B cell (primary cell): ENCODE measurements around the gene STRBP. TPM values are rescaled to one million over a fixed set of nuclear protein-coding genes. Genes with fewer than 3 reads are reported as not detected.

Experiments used
- ATAC-seq: fragments of 200-7000 bp; cut with Tn5 transposase; one replicate; pipeline ENCODE4 v1.10.0; 2021; ENCODE audit warnings: low read depth, mild to moderate bottlenecking, moderate number of reproducible peaks, moderate library complexity
- CTCF ChIA-PET: fragments of 350-600 bp; sonication (Branson Sonifier 250); formaldehyde crosslinking; loops from one replicate; lab custom pipeline; 2021; ENCODE audit warnings: antibody characterized with exemption, inconsistent platforms; lab: Charles Lee
- POLR2A ChIA-PET: fragments of 350-600 bp; sonication (Branson Sonifier 250); formaldehyde crosslinking; loops from one replicate; lab custom pipeline; 2021; ENCODE audit warnings: antibody characterized with exemption; lab: Charles Lee
- DNase-seq: peaks from one replicate; pipeline ENCODE4 v3.0.0; 2013
- H2AFZ ChIP-seq: 2 replicates; pipeline ENCODE4 v1.6.1; 2012; ENCODE audit warnings: mild to moderate bottlenecking, low read depth, low read length; ENCODE audit not compliant: insufficient read depth, poor library complexity, severe bottlenecking
- H3K27ac ChIP-seq, 2 donors: 1 replicate in 1 of 2; 2 replicates in 1 of 2; pipeline ENCODE4 v1.5.1; 2012 to 2013; ENCODE audit warnings: low read length in 2 of 2, mild to moderate bottlenecking in 2 of 2, moderate library complexity in 1 of 2
- H3K27me3 ChIP-seq, 4 experiments: fragments of 200-600 bp in 1 of 4; sonication (generic) in 1 of 4; replicated peaks in 1 of 4; 1 replicate in 2 of 4; 2 replicates in 2 of 4; pipeline versions ENCODE4 v1.6.1 to v1.7.0; 2013 to 2016; ENCODE audit warnings: low read length in 3 of 4, mild to moderate bottlenecking in 2 of 4, mixed read lengths in 1 of 4, moderate library complexity in 1 of 4; ENCODE audit not compliant: insufficient read depth in 4 of 4, control insufficient read depth in 3 of 4; ENCODE audit errors: control extremely low read depth in 1 of 4
- H3K36me3 ChIP-seq, 2 experiments: replicated peaks in 1 of 2; 1 replicate in 1 of 2; 2 replicates in 1 of 2; pipeline versions ENCODE4 v1.6.1 to v1.7.1; 2013; ENCODE audit warnings: low read length in 1 of 2; ENCODE audit not compliant: insufficient read depth in 2 of 2, control insufficient read depth in 1 of 2; ENCODE audit errors: control extremely low read depth in 1 of 2, extremely low read depth in 1 of 2
- H3K4me1 ChIP-seq, 2 donors: fragments of 200-600 bp in 1 of 2; sonication (generic) in 1 of 2; 1 replicate in 1 of 2; 2 replicates in 1 of 2; pipeline versions ENCODE4 v1.5.1 to v1.6.1; 2013 to 2017; ENCODE audit warnings: low read length in 2 of 2; ENCODE audit not compliant: control insufficient read depth in 2 of 2, insufficient read depth in 2 of 2
- H3K4me2 ChIP-seq: replicated peaks from 2 replicates; pipeline ENCODE3; 2012; ENCODE audit warnings: mild to moderate bottlenecking, low read depth, low read length; ENCODE audit not compliant: poor library complexity, severe bottlenecking
- H3K4me3 ChIP-seq, 5 experiments: fragments of 200-600 bp in 1 of 5; sonication (generic) in 1 of 5; 1 replicate in 3 of 5; 2 replicates in 2 of 5; pipeline versions ENCODE4 v1.5.1 to v1.7.0; 2011 to 2016; ENCODE audit warnings: low read length in 4 of 5, mild to moderate bottlenecking in 4 of 5, low read depth in 2 of 5, control low read depth in 1 of 5, moderate library complexity in 1 of 5; ENCODE audit not compliant: insufficient read depth in 1 of 5; ENCODE audit errors: control extremely low read depth in 1 of 5, extremely low read depth in 1 of 5
- H3K79me2 ChIP-seq: fragments of 200-600 bp; sonication (generic); one replicate; pipeline ENCODE4 v1.6.0; 2016; ENCODE audit warnings: low read length; ENCODE audit not compliant: control insufficient read depth, insufficient read depth
- H3K9ac ChIP-seq: fragments of 200-600 bp; sonication (generic); 2 replicates; pipeline ENCODE4 v1.6.1; 2017; ENCODE audit warnings: mild to moderate bottlenecking, low read length, moderate library complexity
- H3K9me3 ChIP-seq, 3 donors: one replicate each; pipeline versions ENCODE4 v1.6.1 to v1.7.1; 2013; ENCODE audit warnings: low read length in 2 of 3; ENCODE audit not compliant: control insufficient read depth in 2 of 3, insufficient read depth in 1 of 3; ENCODE audit errors: control extremely low read depth in 1 of 3
- H4K20me1 ChIP-seq: 2 replicates; pipeline ENCODE4 v1.6.0; 2012; ENCODE audit warnings: mild to moderate bottlenecking, low read length; ENCODE audit not compliant: insufficient read depth, control insufficient read depth, poor library complexity, severe bottlenecking
- H3K27ac Mint-ChIP-seq: one replicate; pipeline ENCODE4 v1.8.0; 2021; ENCODE audit warnings: mixed read lengths
- H3K27me3 Mint-ChIP-seq: one replicate; pipeline ENCODE4 v1.8.0; 2021; ENCODE audit warnings: mixed read lengths
- H3K4me1 Mint-ChIP-seq: one replicate; pipeline ENCODE4 v1.8.0; 2021; ENCODE audit warnings: mixed read lengths
- H3K4me3 Mint-ChIP-seq: one replicate; pipeline ENCODE4 v1.8.0; 2021; ENCODE audit warnings: mixed read lengths
- H3K9me3 Mint-ChIP-seq: one replicate; pipeline ENCODE4 v1.8.0; 2022; ENCODE audit warnings: mixed read lengths; ENCODE audit not compliant: insufficient read depth
- EZH2 ChIP-seq: IDR thresholded peaks from 2 replicates; pipeline ENCODE4 v1.6.1; 2012; ENCODE audit warnings: borderline replicate concordance, low read depth, mild to moderate bottlenecking, moderate library complexity, low read length; ENCODE audit not compliant: insufficient read depth, poor library complexity, severe bottlenecking
- WGBS: methylation state at CpG from one replicate; pipeline ENCODE4 v1.1.5; 2013; ENCODE audit warnings: missing lambda C conversion rate; ENCODE audit not compliant: insufficient coverage; 5-methylcytosine and 5-hydroxymethylcytosine counted together
- intact Hi-C: fragments of 100-400 bp; cut with micrococcal nuclease; formaldehyde crosslinking; loops from one replicate; pipeline ENCODE4 v1.10.0; 2022
- polyA plus RNA-seq: library from polyadenylated mRNA; depleted of rRNA; stranded (reverse); fragments of >200 nt; gene quantifications from 2 replicates; pipeline ENCODE4 v1.2.3, GENCODE V29; 2012
- total RNA-seq, 2 donors: library from RNA; stranded (reverse); fragments of 120-200 nt in 1 of 2; gene quantifications; 1 replicate in 1 of 2; 2 replicates in 1 of 2; pipeline versions ENCODE4 v1.2.3 to v1.2.4, GENCODE V29; 2013 to 2022
- TF ChIP-seq, protein P1 (sequence below): fragments of 200-600 bp; IDR thresholded peaks from one replicate; pipeline ENCODE4 v1.8.0; 2022; ENCODE audit warnings: antibody characterized with exemption, mild to moderate bottlenecking

The STRBP gene
- total and polyA plus RNA-seq, 2 donors (not counting 1 experiment from before 2014, with no cell fraction given): 39.1 to 189 TPM

DNA sequence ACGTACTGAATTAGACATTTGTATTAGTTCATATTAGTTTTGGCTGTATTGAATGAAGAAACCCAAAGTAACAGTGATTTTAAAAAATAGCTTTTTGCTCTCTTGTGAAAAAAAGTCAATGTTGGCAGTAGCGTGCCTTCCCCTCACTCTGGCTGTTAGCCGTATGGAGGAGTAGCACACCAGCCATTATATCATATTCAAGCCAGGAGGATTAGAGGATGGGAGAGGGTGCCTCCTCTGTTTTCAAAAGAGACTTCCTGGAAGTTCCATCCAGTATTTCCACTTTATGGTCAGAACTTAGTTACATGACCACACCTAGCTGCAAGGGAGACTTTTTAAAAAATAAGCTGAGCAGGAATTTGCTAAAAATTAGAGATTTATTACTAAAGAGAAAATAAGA, 193.8 kb downstream of the STRBP start:
- DNase-seq: no peak
- Histone ChIP-seq H3K4me2 (no peak overlapping the region), H4K20me1 (no peaks in the 10 kb centered on the region), H3K27me3 (no peaks in the 10 kb centered on the region), H3K36me3 (peaks cover 17 to 25% of the 10 kb centered on the region in 2 experiments), H3K4me3 (no peak overlapping the region), H3K9ac (no peak overlapping the region), H3K79me2 (no peaks in the 10 kb centered on the region), H3K4me1 (peaks cover 7 to 8% of the 10 kb centered on the region in 2 donors), H2AFZ (no peak overlapping the region), H3K27ac (no peak overlapping the region), H3K9me3 (no peaks in the 10 kb centered on the region)
- 100% methylated on average over 1 of the region's 3 CpGs for WGBS
- ChIA-PET POLR2A (no interaction called here), CTCF (interaction anchor here (1.3 to 2.2 kb wide), 5 partner anchors 27 to 311 kb away, joined by 3 to 7 read pairs (median 4); no protein-coding TSS in a partner anchor)
- intact Hi-C loops: no loop called here
- TF ChIP-seq EZH2: no peak
- TF ChIP-seq, protein P1, sequence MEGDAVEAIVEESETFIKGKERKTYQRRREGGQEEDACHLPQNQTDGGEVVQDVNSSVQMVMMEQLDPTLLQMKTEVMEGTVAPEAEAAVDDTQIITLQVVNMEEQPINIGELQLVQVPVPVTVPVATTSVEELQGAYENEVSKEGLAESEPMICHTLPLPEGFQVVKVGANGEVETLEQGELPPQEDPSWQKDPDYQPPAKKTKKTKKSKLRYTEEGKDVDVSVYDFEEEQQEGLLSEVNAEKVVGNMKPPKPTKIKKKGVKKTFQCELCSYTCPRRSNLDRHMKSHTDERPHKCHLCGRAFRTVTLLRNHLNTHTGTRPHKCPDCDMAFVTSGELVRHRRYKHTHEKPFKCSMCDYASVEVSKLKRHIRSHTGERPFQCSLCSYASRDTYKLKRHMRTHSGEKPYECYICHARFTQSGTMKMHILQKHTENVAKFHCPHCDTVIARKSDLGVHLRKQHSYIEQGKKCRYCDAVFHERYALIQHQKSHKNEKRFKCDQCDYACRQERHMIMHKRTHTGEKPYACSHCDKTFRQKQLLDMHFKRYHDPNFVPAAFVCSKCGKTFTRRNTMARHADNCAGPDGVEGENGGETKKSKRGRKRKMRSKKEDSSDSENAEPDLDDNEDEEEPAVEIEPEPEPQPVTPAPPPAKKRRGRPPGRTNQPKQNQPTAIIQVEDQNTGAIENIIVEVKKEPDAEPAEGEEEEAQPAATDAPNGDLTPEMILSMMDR: no peak
- Mint-ChIP-seq H3K4me3 (no peak overlapping the region), H3K27ac (no peak overlapping the region), H3K4me1 (peaks cover 22% of the 10 kb centered on the region), H3K27me3 (no peaks in the 10 kb centered on the region), H3K9me3 (no peaks in the 10 kb centered on the region)
- ATAC-seq: no peak

DNA sequence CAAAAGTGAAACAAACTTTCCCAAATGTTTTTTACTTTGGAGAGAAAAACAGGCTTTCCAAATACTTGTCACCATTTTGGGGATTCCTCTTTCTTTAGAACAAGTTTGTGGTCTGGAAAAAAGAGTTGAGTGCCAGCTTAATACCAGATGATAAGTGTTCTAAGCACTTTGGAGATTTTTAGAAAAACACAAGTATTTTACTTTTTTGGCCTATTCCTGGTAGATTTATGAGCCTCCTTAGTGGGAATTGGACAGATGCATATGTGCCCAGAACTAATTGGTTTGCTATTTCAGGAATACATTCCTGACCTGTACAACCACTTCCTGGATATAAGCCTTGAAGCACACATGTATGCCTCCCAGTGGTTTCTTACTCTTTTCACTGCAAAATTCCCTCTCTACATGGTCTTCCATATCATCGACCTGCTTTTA, 194.4 kb downstream of the STRBP start:
- Mint-ChIP-seq H3K4me3 (no peak overlapping the region), H3K27me3 (no peaks in the 10 kb centered on the region), H3K27ac (no peak overlapping the region), H3K9me3 (no peaks in the 10 kb centered on the region), H3K4me1 (peaks cover 22% of the 10 kb centered on the region)
- Histone ChIP-seq H3K79me2 (no peaks in the 10 kb centered on the region), H3K27me3 (no peaks in the 10 kb centered on the region), H3K27ac (no peak overlapping the region), H3K36me3 (peaks cover 17 to 25% of the 10 kb centered on the region in 2 experiments), H3K9ac (no peak overlapping the region), H3K4me3 (no peak overlapping the region), H3K9me3 (no peaks in the 10 kb centered on the region), H3K4me1 (peaks cover 7 to 8% of the 10 kb centered on the region in 2 donors), H4K20me1 (no peaks in the 10 kb centered on the region), H3K4me2 (no peak overlapping the region), H2AFZ (no peak overlapping the region)
- no CpG with 5 or more reads among the region's 1 CpG for WGBS
- CTCF ChIA-PET: interaction anchor here (1.3 to 2.2 kb wide), 4 partner anchors 28 to 312 kb away, joined by 3 to 7 read pairs (median 4); no protein-coding TSS in a partner anchor
- no peak for ATAC-seq
- POLR2A ChIA-PET: no interaction called here
- no peak for TF ChIP-seq EZH2
- TF ChIP-seq, protein P1: no peak
- intact Hi-C loops: no loop called here
- no peak for DNase-seq
